ENCODE results near the gene CLEC1A. TPM values are rescaled to one million over a fixed set of nuclear protein-coding genes. Genes with fewer than 3 reads are reported as not detected.
A peak's percentile ranks its signal among the peaks of the same experiment; 100 is the strongest.

Gene CLEC1A
- total and polyA plus RNA-seq, 2 donors = 3.2 to 6.0 TPM

GRCh38 chr12:10088955-10089900, 9.6 kb downstream of the CLEC1A start:
- no peaks in the 10 kb centered on the region for H3K36me3 ChIP-seq (ENCODE audit: insufficient read depth)
- H3K4me3 ChIP-seq (ENCODE audit: low read depth, low read length) = no peak overlapping the region
- no peaks in the 10 kb centered on the region for H3K4me1 ChIP-seq (ENCODE audit: insufficient read depth)
- DNase-seq (ENCODE audit: extremely low spot score) = no peak
- 58% methylated on average over 8 of the region's 8 CpGs for WGBS
- no peak overlapping the region for H3K27ac ChIP-seq (ENCODE audit: low read depth)

- no peak overlapping the region for H3K27ac ChIP-seq (ENCODE audit: low read depth)
- no peaks in the 10 kb centered on the region for H3K4me1 ChIP-seq (ENCODE audit: insufficient read depth)
- no peak for DNase-seq (ENCODE audit: extremely low spot score)
- no peaks in the 10 kb centered on the region for H3K36me3 ChIP-seq (ENCODE audit: insufficient read depth)
- H3K4me3 ChIP-seq (ENCODE audit: low read depth, low read length) = no peak overlapping the region
These were observed 10.8 kb downstream of the CLEC1A start for GRCh38 chr12:10088031-10088430.

- no peak overlapping the region for H3K4me3 ChIP-seq (ENCODE audit: low read depth, low read length)
- WGBS = 62% methylated on average over 3 of the region's 3 CpGs
- no peaks in the 10 kb centered on the region for H3K36me3 ChIP-seq (ENCODE audit: insufficient read depth)
- DNase-seq (ENCODE audit: extremely low spot score) = no peak
- no peaks in the 10 kb centered on the region for H3K4me1 ChIP-seq (ENCODE audit: insufficient read depth)
- H3K27ac ChIP-seq (ENCODE audit: low read depth) = no peak overlapping the region
These were observed 12.4 kb downstream of the CLEC1A start for GRCh38 chr12:10086387-10086786.

- WGBS = 82% methylated on average over 6 of the region's 6 CpGs
- DNase-seq (ENCODE audit: extremely low spot score) = no peak
- H3K4me3 ChIP-seq (ENCODE audit: low read depth, low read length) = no peak overlapping the region
- no peak overlapping the region for H3K27ac ChIP-seq (ENCODE audit: low read depth)
- no peaks in the 10 kb centered on the region for H3K36me3 ChIP-seq (ENCODE audit: insufficient read depth)
- no peaks in the 10 kb centered on the region for H3K4me1 ChIP-seq (ENCODE audit: insufficient read depth)
These were observed 14.1 kb downstream of the CLEC1A start for GRCh38 chr12:10084733-10085132.

- Histone ChIP-seq H3K36me3 (ENCODE audit: insufficient read depth) (no peaks in the 10 kb centered on the region), H3K4me3 (ENCODE audit: low read depth, low read length) (no peak overlapping the region), H3K27ac (ENCODE audit: low read depth) (no peak overlapping the region), H3K4me1 (ENCODE audit: insufficient read depth) (no peaks in the 10 kb centered on the region)
- no peak for DNase-seq (ENCODE audit: extremely low spot score)
- WGBS = 71% methylated on average over 5 of the region's 5 CpGs
These were observed 16.5 kb downstream of the CLEC1A start for GRCh38 chr12:10082117-10082874.

- Histone ChIP-seq H3K27ac (ENCODE audit: low read depth) (no peak overlapping the region), H3K4me3 (ENCODE audit: low read depth, low read length) (no peak overlapping the region), H3K36me3 (ENCODE audit: insufficient read depth) (no peaks in the 10 kb centered on the region), H3K4me1 (ENCODE audit: insufficient read depth) (no peaks in the 10 kb centered on the region)
- DNase-seq (ENCODE audit: extremely low spot score) = no peak
These were observed 23.3 kb downstream of the CLEC1A start for GRCh38 chr12:10075451-10075850.

- H3K27ac ChIP-seq (ENCODE audit: low read depth) = no peak overlapping the region
- H3K4me3 ChIP-seq (ENCODE audit: low read depth, low read length) = no peak overlapping the region
- 90% methylated on average over 5 of the region's 5 CpGs for WGBS
- no peak for DNase-seq (ENCODE audit: extremely low spot score)
- no peaks in the 10 kb centered on the region for H3K4me1 ChIP-seq (ENCODE audit: insufficient read depth)
- H3K36me3 ChIP-seq (ENCODE audit: insufficient read depth) = no peaks in the 10 kb centered on the region
These were observed 25.5 kb downstream of the CLEC1A start for GRCh38 chr12:10073261-10073660.

GRCh38 chr12:10072131-10072530, 26.7 kb downstream of the CLEC1A start:
- WGBS = 89% methylated on average over 2 of the region's 2 CpGs
- no peak overlapping the region for H3K4me3 ChIP-seq (ENCODE audit: low read depth, low read length)
- no peak for DNase-seq (ENCODE audit: extremely low spot score)
- H3K4me1 ChIP-seq (ENCODE audit: insufficient read depth) = no peaks in the 10 kb centered on the region
- H3K36me3 ChIP-seq (ENCODE audit: insufficient read depth) = no peaks in the 10 kb centered on the region
- H3K27ac ChIP-seq (ENCODE audit: low read depth) = no peak overlapping the region

- 95% methylated on average over 4 of the region's 4 CpGs for WGBS
- H3K4me3 ChIP-seq (ENCODE audit: low read depth, low read length) = no peak overlapping the region
- no peak overlapping the region for H3K27ac ChIP-seq (ENCODE audit: low read depth)
- H3K4me1 ChIP-seq (ENCODE audit: insufficient read depth) = no peaks in the 10 kb centered on the region
- no peak for DNase-seq (ENCODE audit: extremely low spot score)
- no peaks in the 10 kb centered on the region for H3K36me3 ChIP-seq (ENCODE audit: insufficient read depth)
These were observed 28.4 kb downstream of the CLEC1A start for GRCh38 chr12:10070380-10070779.

GRCh38 chr12:10069976-10070375, 28.8 kb downstream of the CLEC1A start:
- 24% methylated on average over 3 of the region's 3 CpGs for WGBS
- H3K4me1 ChIP-seq (ENCODE audit: insufficient read depth) = no peaks in the 10 kb centered on the region
- H3K4me3 ChIP-seq (ENCODE audit: low read depth, low read length) = no peak overlapping the region
- no peak for DNase-seq (ENCODE audit: extremely low spot score)
- H3K27ac ChIP-seq (ENCODE audit: low read depth) = no peak overlapping the region
- no peaks in the 10 kb centered on the region for H3K36me3 ChIP-seq (ENCODE audit: insufficient read depth)

- Histone ChIP-seq H3K27ac (ENCODE audit: low read depth) (no peak overlapping the region), H3K36me3 (ENCODE audit: insufficient read depth) (no peaks in the 10 kb centered on the region), H3K4me3 (ENCODE audit: low read depth, low read length) (no peak overlapping the region), H3K4me1 (ENCODE audit: insufficient read depth) (no peaks in the 10 kb centered on the region)
- DNase-seq (ENCODE audit: extremely low spot score) = peak; percentile 46
- WGBS = 21% methylated on average over 4 of the region's 4 CpGs
These were observed 29.7 kb downstream of the CLEC1A start for GRCh38 chr12:10069099-10069498.

GRCh38 chr12:10068644-10069043, 30.1 kb downstream of the CLEC1A start:
- WGBS = 77% methylated on average over 1 of the region's 1 CpG

GRCh38 chr12:10067942-10068341, 30.8 kb downstream of the CLEC1A start:
- Histone ChIP-seq H3K4me1 (ENCODE audit: insufficient read depth) (no peaks in the 10 kb centered on the region), H3K36me3 (ENCODE audit: insufficient read depth) (no peaks in the 10 kb centered on the region), H3K27ac (ENCODE audit: low read depth) (no peak overlapping the region), H3K4me3 (ENCODE audit: low read depth, low read length) (no peak overlapping the region)
- no peak for DNase-seq (ENCODE audit: extremely low spot score)
- 24% methylated on average over 3 of the region's 3 CpGs for WGBS

More at GRCh38 chr12:10068644-10069043, 30.1 kb downstream of the CLEC1A start:
- H3K36me3 ChIP-seq (ENCODE audit: insufficient read depth) = no peaks in the 10 kb centered on the region
- H3K4me1 ChIP-seq (ENCODE audit: insufficient read depth) = no peaks in the 10 kb centered on the region
- H3K4me3 ChIP-seq (ENCODE audit: low read depth, low read length) = no peak overlapping the region
- H3K27ac ChIP-seq (ENCODE audit: low read depth) = no peak overlapping the region
- no peak for DNase-seq (ENCODE audit: extremely low spot score)

- Histone ChIP-seq H3K27ac (ENCODE audit: low read depth) (no peak overlapping the region), H3K36me3 (ENCODE audit: insufficient read depth) (no peaks in the 10 kb centered on the region), H3K4me1 (ENCODE audit: insufficient read depth) (no peaks in the 10 kb centered on the region), H3K4me3 (ENCODE audit: low read depth, low read length) (no peak overlapping the region)
- DNase-seq (ENCODE audit: extremely low spot score) = no peak
- 53% methylated on average over 4 of the region's 4 CpGs for WGBS
These were observed 31.5 kb downstream of the CLEC1A start for GRCh38 chr12:10067264-10067663.

All from urinary bladder (tissue), 4 donors.